Pancreas (tissue), 10 donors: ENCODE data around the gene ATRNL1. TPM values are rescaled to one million over a fixed set of nuclear protein-coding genes. Genes with fewer than 3 reads are reported as not detected.
"Not testable (repeated sequence)": the region's sequence is repeated elsewhere in the genome, so short reads cannot be mapped to it uniquely, and the experiment has no call there.

Experiments
- ATAC-seq, 4 donors: fragments of 200-7000 bp; cut with Tn5 transposase; one replicate each; pipeline versions ENCODE4 v1.8.0 to v1.9.1; 2020; ENCODE audit warnings: mild to moderate bottlenecking in 4 of 4, moderate library complexity in 4 of 4
- DNase-seq, 6 donors: peaks; one replicate each; pipeline ENCODE4 v3.0.0-alpha.2; 2020
- FAIRE-seq: peaks from 2 replicates; lab custom pipeline; 2012; peaks lifted over from hg19 to GRCh38; lab: Jason Lieb, UNC
- H3K27ac ChIP-seq, 4 donors: fragments of 200-600 bp; sonication (generic); 1 replicate in 3 of 4; 2 replicates in 1 of 4; pipeline versions ENCODE4 v1.5.0 to v1.8.0; 2020
- H3K27me3 ChIP-seq, 4 donors: fragments of 200-600 bp; one replicate each; pipeline ENCODE4 v1.8.0; 2021
- H3K36me3 ChIP-seq, 3 donors: fragments of 200-600 bp; sonication (generic) in 1 of 3; one replicate each; pipeline versions ENCODE4 v1.5.0 to v1.8.0; 2020 to 2021
- H3K4me1 ChIP-seq, 3 donors: fragments of 200-600 bp; one replicate each; pipeline ENCODE4 v1.8.0; 2021
- H3K4me3 ChIP-seq, 4 donors: fragments of 200-600 bp; sonication (generic) in 2 of 4; one replicate each; pipeline versions ENCODE4 v1.5.0 to v1.8.0; 2020 to 2021
- H3K9me3 ChIP-seq, 4 donors: fragments of 200-600 bp; one replicate each; pipeline ENCODE4 v1.8.0; 2021
- CTCF ChIP-seq, 4 donors: fragments of 200-600 bp; sonication (generic) in 3 of 4; IDR thresholded peaks; one replicate each; pipeline versions ENCODE4 v1.5.0 to v1.8.0; 2021; ENCODE audit warnings: antibody characterized with exemption in 4 of 4
- WGBS, 2 donors: extraction: QIAGEN DNeasy Blood & Tissue Kit; methylation state at CpG; one replicate each; pipeline ENCODE4 v1.1.7; 2013; 5-methylcytosine and 5-hydroxymethylcytosine counted together
- intact Hi-C, 3 donors: fragments of 100-400 bp; cut with DNase I; formaldehyde crosslinking; loops; one replicate each; pipeline versions ENCODE4 v1.11.1 to v1.14.2; 2022
- polyA plus RNA-seq, 2 donors: library from polyadenylated mRNA; stranded (reverse); fragments of 200-250 nt; gene quantifications; one replicate each; pipeline ENCODE4 v1.2.3, GENCODE V29; 2013
- total RNA-seq, 6 donors: library from RNA; stranded (reverse); fragmentation: NEBNext Ultra II Directional in 4 of 6; extraction: Animal tissue kit (Norgen Biotek cat#: 25700) in 4 of 6; gene quantifications; one replicate each; pipeline versions ENCODE4 v1.2.1 to v1.2.4, GENCODE V29; 2021 to 2023
- donor health status: healthy with polysubstance abuse.
- donor health status: DM: no; HTN: no; CAD: no; lungs with moderate emphysema.
- donor health status: DM: no; HTN: no; CAD: no.
- donor health status: control.
- donor health status: control.
- donor health status: Bipolar disorder and iron deficiency.
- donor health status: DM: yes; HTN: yes; CAD: no.
- donor health status: DM: no; HTN: no; CAD: no.
- donor health status: DM: no; HTN: no; CAD: no.
- donor health status: DM: yes; HTN: yes; CAD: no.

Gene ATRNL1
- total and polyA plus RNA-seq, 8 donors: 0.91 to 5.7 (median 3.9) TPM

DNA sequence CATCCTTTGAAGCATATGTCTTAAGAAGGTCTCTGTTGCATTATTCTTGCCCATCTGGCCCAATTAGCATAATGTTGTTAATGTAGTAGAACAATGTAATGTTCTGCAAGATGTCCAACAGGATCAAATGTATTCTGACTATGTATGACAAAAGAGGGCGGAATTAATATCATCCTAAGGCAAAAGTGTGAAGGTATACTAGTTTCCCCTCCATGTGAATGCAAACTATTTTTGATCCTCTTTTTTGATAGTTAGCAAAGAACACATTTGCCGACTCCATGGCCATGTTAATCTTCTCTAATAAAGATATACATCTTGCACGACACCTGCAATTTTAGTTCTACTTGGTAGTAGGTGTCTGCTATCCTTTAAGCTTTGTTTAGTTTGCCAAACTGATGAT lies 157.6 kb downstream of the ATRNL1 start:
- Histone ChIP-seq H3K4me3 (no peak overlapping the region), H3K27ac (no peak overlapping the region), H3K4me1 (no peaks in the 10 kb centered on the region), H3K9me3 (no peaks in the 10 kb centered on the region), H3K27me3 (no peaks in the 10 kb centered on the region), H3K36me3 (no peaks in the 10 kb centered on the region)
- ATAC-seq (no peak), DNase-seq (no peak), FAIRE-seq (no peak)
- 91 to 98% methylated on average over 3 of the region's 3 CpGs for WGBS, 2 donors
- TF ChIP-seq CTCF (IDR thresholded peaks at IDR 0.05): no peak
- intact Hi-C loops: no loop called here

DNA sequence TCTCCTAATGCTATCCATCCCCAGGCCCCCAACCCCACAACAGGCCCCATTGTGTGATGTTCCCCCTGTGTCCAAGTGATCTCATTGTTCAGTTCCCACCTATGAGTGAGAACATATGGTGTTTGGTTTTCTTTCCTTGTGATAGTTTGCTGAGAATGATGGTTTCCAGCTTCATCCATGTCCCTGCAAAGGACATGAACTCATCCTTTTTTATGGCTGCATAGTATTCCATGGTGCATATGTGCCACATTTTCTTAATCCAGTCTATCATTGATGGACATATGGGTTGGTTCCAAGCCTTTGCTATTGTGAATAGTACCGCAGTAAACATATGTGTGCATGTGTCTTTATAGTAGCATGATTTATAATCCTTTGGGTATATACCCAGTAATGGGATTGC lies 160.6 kb downstream of the ATRNL1 start:
- DNase-seq, H3K9me3 ChIP-seq, ATAC-seq, intact Hi-C loops, H3K27ac ChIP-seq, H3K4me3 ChIP-seq, H3K36me3 ChIP-seq, H3K27me3 ChIP-seq, H3K4me1 ChIP-seq, FAIRE-seq: not testable (repeated sequence)
- 95 to 97% methylated on average over 1 of the region's 1 CpG for WGBS, 2 donors

DNA sequence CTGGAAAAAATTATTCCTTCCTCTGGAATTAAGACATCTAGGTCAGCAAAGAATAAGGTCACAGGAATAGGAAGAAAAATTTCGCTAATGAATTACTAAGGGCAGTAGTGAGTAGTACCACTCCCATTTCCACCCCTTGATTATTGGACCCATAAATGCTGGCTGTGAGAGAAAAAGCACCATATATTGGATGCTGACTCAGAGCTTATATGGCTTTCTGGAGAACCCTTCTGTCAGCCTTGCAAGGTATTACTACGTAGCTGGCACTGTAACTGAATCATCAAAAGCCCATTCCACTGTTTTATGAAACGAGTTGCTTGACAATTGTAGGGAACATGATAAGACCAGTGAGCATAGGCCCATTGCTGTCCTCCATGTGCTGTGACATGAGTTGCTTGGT lies 179.3 kb downstream of the ATRNL1 start:
- ATAC-seq (no peak), FAIRE-seq (no peak), DNase-seq (no peak)
- H3K36me3 ChIP-seq: no peaks in the 10 kb centered on the region
- H3K4me3 ChIP-seq: no peak overlapping the region
- intact Hi-C loops: no loop called here
- H3K4me1 ChIP-seq: no peaks in the 10 kb centered on the region
- H3K27me3 ChIP-seq: no peaks in the 10 kb centered on the region
- 86 to 91% methylated on average over 3 of the region's 3 CpGs for WGBS, 2 donors
- no peaks in the 10 kb centered on the region for H3K9me3 ChIP-seq
- no peak overlapping the region for H3K27ac ChIP-seq
- TF ChIP-seq CTCF (IDR thresholded peaks at IDR 0.05): no peak

DNA sequence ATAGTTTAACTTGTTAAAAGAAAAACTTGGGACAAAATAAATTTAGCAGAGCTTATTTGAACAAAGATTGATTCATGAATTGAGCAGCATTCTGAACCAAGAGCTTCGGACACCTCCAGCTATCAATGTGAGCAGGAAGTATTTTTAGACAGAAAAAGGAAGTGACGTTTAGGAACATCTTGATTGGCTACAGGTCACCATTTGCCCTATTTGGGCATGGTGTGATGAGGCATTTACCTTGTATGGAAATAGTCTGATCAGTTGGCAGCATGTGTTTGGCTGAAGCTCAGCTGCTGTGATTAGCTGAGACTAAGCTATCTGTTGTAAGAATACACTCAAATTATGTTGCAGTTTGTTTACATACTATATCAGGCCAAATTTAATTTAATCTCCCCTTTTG lies 185.1 kb downstream of the ATRNL1 start:
- TF ChIP-seq CTCF (IDR thresholded peaks at IDR 0.05): no peak
- H3K4me1 ChIP-seq: no peaks in the 10 kb centered on the region
- DNase-seq: no peak
- H3K9me3 ChIP-seq: no peaks in the 10 kb centered on the region
- intact Hi-C loops: no loop called here
- 64 to 74% methylated on average over 2 of the region's 2 CpGs for WGBS, 2 donors
- H3K27me3 ChIP-seq: no peaks in the 10 kb centered on the region
- no peaks in the 10 kb centered on the region for H3K36me3 ChIP-seq
- H3K4me3 ChIP-seq: no peak overlapping the region
- ATAC-seq: no peak
- FAIRE-seq: no peak
- no peak overlapping the region for H3K27ac ChIP-seq

DNA sequence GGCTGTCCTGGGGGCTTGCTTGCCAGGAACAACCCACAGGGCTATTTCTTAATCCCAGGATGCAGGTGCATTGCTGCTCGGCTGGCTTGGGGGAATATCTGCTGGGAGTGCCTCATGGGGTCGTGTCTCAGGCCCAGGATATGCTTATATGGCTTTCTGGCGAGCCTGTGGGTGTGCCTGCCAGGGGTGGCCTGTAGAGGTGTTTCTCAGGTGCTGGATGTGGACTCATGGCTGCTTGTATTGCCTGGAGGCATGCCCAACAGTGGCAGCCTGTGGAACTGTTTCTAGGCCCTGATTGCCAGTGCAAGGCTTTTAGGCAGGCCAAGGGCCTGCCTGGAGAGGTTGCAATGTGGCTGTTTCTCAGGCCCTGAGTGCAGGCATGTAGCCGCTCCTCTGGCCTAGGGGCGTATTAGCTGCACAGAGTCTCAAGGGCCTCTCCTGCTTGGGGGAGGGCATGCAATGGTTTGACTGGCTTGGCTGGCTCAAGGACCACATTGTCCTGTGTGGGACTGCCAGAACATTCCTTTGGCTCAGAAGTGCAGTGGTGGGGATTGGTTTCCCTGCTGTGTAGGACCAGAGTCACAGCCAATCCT lies 202.1 kb downstream of the ATRNL1 start:
- Histone ChIP-seq H3K27me3 (no peaks in the 10 kb centered on the region), H3K4me3 (no peak overlapping the region), H3K36me3 (no peaks in the 10 kb centered on the region), H3K4me1 (no peaks in the 10 kb centered on the region), H3K27ac (no peak overlapping the region), H3K9me3 (no peaks in the 10 kb centered on the region)
- no peak for ATAC-seq
- FAIRE-seq: no peak
- no peak for TF ChIP-seq CTCF (IDR thresholded peaks at IDR 0.05)
- DNase-seq: no peak
- WGBS, 2 donors: 79 to 80% methylated on average over 5 of the region's 5 CpGs
- intact Hi-C loops: no loop called here
